ENCODE measurements around the gene COL8A2. TPM values are rescaled to one million over a fixed set of nuclear protein-coding genes. Genes with fewer than 3 reads are reported as not detected.

Gene COL8A2
- total RNA-seq, 2 donors from 2014 or later, result 0.08 TPM; not detected in 1

- H3K9me3 Mint-ChIP-seq, result no peaks in the 10 kb centered on the region
- DNase-seq (ENCODE audit: low spot score) (no peak), ATAC-seq (no peak)
- peaks cover 9% of the 10 kb centered on the region for H3K36me3 Mint-ChIP-seq
- no peak overlapping the region for H3K4me3 Mint-ChIP-seq
- H3K27me3 Mint-ChIP-seq, result no peaks in the 10 kb centered on the region
- H3K4me1 Mint-ChIP-seq (ENCODE audit: low read depth in 2 of 2), result peaks cover 12 to 20% of the 10 kb centered on the region in 2 donors
- H3K27ac Mint-ChIP-seq, result no peak overlapping the region
Measured at GRCh38 chr1:36092166-36092797, 32.7 kb downstream of the COL8A2 start.

GRCh38 chr1:36091698-36092097 is 33.3 kb downstream of the COL8A2 start:
- Mint-ChIP-seq H3K27me3 (no peaks in the 10 kb centered on the region), H3K9me3 (no peaks in the 10 kb centered on the region), H3K36me3 (peaks cover 9% of the 10 kb centered on the region), H3K4me1 (ENCODE audit: low read depth in 2 of 2) (peaks cover 12 to 20% of the 10 kb centered on the region in 2 donors), H3K4me3 (no peak overlapping the region), H3K27ac (no peak overlapping the region)
- DNase-seq (ENCODE audit: low spot score) (no peak), ATAC-seq (no peak)

- peaks cover 12 to 16% of the 10 kb centered on the region in 2 donors for H3K4me1 Mint-ChIP-seq (ENCODE audit: low read depth in 2 of 2)
- H3K36me3 Mint-ChIP-seq, result peaks cover 9% of the 10 kb centered on the region
- no peaks in the 10 kb centered on the region for H3K9me3 Mint-ChIP-seq
- ATAC-seq (no peak), DNase-seq (ENCODE audit: low spot score) (no peak)
- H3K4me3 Mint-ChIP-seq, result no peak overlapping the region
- H3K27me3 Mint-ChIP-seq, result no peaks in the 10 kb centered on the region
- H3K27ac Mint-ChIP-seq, result no peak overlapping the region
Measured at GRCh38 chr1:36091141-36091540, 33.9 kb downstream of the COL8A2 start.

- Mint-ChIP-seq H3K4me3 (peak overlapping the region; percentile 97), H3K9me3 (no peaks in the 10 kb centered on the region), H3K36me3 (peaks cover 9% of the 10 kb centered on the region), H3K27ac (peak overlapping the region; percentile 85 to 90), H3K27me3 (no peaks in the 10 kb centered on the region), H3K4me1 (ENCODE audit: low read depth in 2 of 2) (peaks cover 12 to 16% of the 10 kb centered on the region in 2 donors)
- DNase-seq (ENCODE audit: low spot score) (no peak), ATAC-seq (no peak)
Measured at GRCh38 chr1:36089393-36090121, 35.5 kb downstream of the COL8A2 start.

GRCh38 chr1:36088577-36089392 is 36.2 kb downstream of the COL8A2 start, which contains the start of gene ADPRS:
Gene ADPRS, plus strand, starts transcription at chr1:36088892. Its CDS starts 13 bp downstream, at chr1:36088905.
- H3K27ac Mint-ChIP-seq, result peak within 1 kb of the TSS; percentile 85 to 90
- ATAC-seq (peak; percentile 92 to 93), DNase-seq (ENCODE audit: low spot score) (peak; percentile 95)
- H3K36me3 Mint-ChIP-seq, result peaks cover 9% of the 10 kb centered on the region
- peaks cover 12 to 16% of the 10 kb centered on the region in 2 donors for H3K4me1 Mint-ChIP-seq (ENCODE audit: low read depth in 2 of 2)
- H3K27me3 Mint-ChIP-seq, result no peaks in the 10 kb centered on the region
- no peaks in the 10 kb centered on the region for H3K9me3 Mint-ChIP-seq
- peak within 1 kb of the TSS; percentile 97 for H3K4me3 Mint-ChIP-seq

- Mint-ChIP-seq H3K4me3 (no peak overlapping the region), H3K36me3 (peaks cover 9% of the 10 kb centered on the region), H3K27me3 (no peaks in the 10 kb centered on the region), H3K27ac (peak overlapping the region; percentile 85 to 90), H3K4me1 (ENCODE audit: low read depth in 2 of 2) (peaks cover 12 to 16% of the 10 kb centered on the region in 2 donors), H3K9me3 (no peaks in the 10 kb centered on the region)
- ATAC-seq (no peak), DNase-seq (ENCODE audit: low spot score) (no peak)
Measured at GRCh38 chr1:36088265-36088576, 36.8 kb downstream of the COL8A2 start.

- ATAC-seq (no peak), DNase-seq (ENCODE audit: low spot score) (no peak)
- Mint-ChIP-seq H3K27ac (peak overlapping the region; percentile 20 to 30), H3K9me3 (no peaks in the 10 kb centered on the region), H3K4me3 (peak overlapping the region; percentile 45), H3K4me1 (ENCODE audit: low read depth in 2 of 2) (peaks cover 12 to 16% of the 10 kb centered on the region in 2 donors), H3K36me3 (peaks cover 9% of the 10 kb centered on the region), H3K27me3 (peaks cover under 1 to 2% of the 10 kb centered on the region in 2 donors)
Measured at GRCh38 chr1:36087233-36088123, 37.5 kb downstream of the COL8A2 start.

- Mint-ChIP-seq H3K36me3 (peaks cover 9% of the 10 kb centered on the region), H3K4me3 (peak overlapping the region; percentile 45), H3K4me1 (ENCODE audit: low read depth in 2 of 2) (peaks cover 12% of the 10 kb centered on the region in 2 donors), H3K27ac (peak overlapping the region; percentile 20 to 30), H3K9me3 (no peaks in the 10 kb centered on the region), H3K27me3 (peaks cover 8% of the 10 kb centered on the region in 2 donors)
- ATAC-seq (no peak), DNase-seq (ENCODE audit: low spot score) (no peak)
Measured at GRCh38 chr1:36086529-36087232, 38.3 kb downstream of the COL8A2 start.

GRCh38 chr1:36085686-36086526 is 39.1 kb downstream of the COL8A2 start:
- no peaks in the 10 kb centered on the region for H3K9me3 Mint-ChIP-seq
- DNase-seq (ENCODE audit: low spot score), result no peak
- H3K27ac Mint-ChIP-seq, result no peak overlapping the region
- H3K36me3 Mint-ChIP-seq, result peaks cover 9% of the 10 kb centered on the region
- no peak for ATAC-seq
- H3K4me1 Mint-ChIP-seq (ENCODE audit: low read depth in 2 of 2), result peaks cover 9 to 12% of the 10 kb centered on the region in 2 donors
- peaks cover 8 to 9% of the 10 kb centered on the region in 2 donors for H3K27me3 Mint-ChIP-seq
- no peak overlapping the region for H3K4me3 Mint-ChIP-seq

GRCh38 chr1:36085126-36085525 is 39.9 kb downstream of the COL8A2 start:
- Mint-ChIP-seq H3K9me3 (no peaks in the 10 kb centered on the region), H3K36me3 (peaks cover 9% of the 10 kb centered on the region), H3K27ac (no peak overlapping the region), H3K4me1 (ENCODE audit: low read depth in 2 of 2) (peaks cover 8 to 10% of the 10 kb centered on the region in 2 donors), H3K27me3 (peaks cover 8 to 11% of the 10 kb centered on the region in 2 donors), H3K4me3 (no peak overlapping the region)
- no peak for ATAC-seq
- no peak for DNase-seq (ENCODE audit: low spot score)

GRCh38 chr1:36084497-36085115 is 40.4 kb downstream of the COL8A2 start:
- H3K4me3 Mint-ChIP-seq, result no peak overlapping the region
- peaks cover 8 to 11% of the 10 kb centered on the region in 2 donors for H3K27me3 Mint-ChIP-seq
- H3K4me1 Mint-ChIP-seq (ENCODE audit: low read depth in 2 of 2), result peaks cover 3 to 5% of the 10 kb centered on the region in 2 donors
- H3K36me3 Mint-ChIP-seq, result peaks cover 4% of the 10 kb centered on the region
- no peaks in the 10 kb centered on the region for H3K9me3 Mint-ChIP-seq
- ATAC-seq (no peak), DNase-seq (ENCODE audit: low spot score) (no peak)
- H3K27ac Mint-ChIP-seq, result no peak overlapping the region

Measured in natural killer cell treated with Interleukin-12 subunit alpha and Interleukin-12 subunit beta and Interleukin-15 and Interleukin-18, amount 100 ng/mL, for 72 hours (primary cell).